22Rv1 (cell line): Measurements from ENCODE around the gene BTN2A1.

Experiments used
- H3K27ac ChIP-seq: fragments of 450-650 bp; 2 replicates; pipeline ENCODE4 v1.5.1; 2017
- ZFX ChIP-seq: fragments of 450-650 bp; IDR thresholded peaks from 2 replicates; pipeline ENCODE4 v1.6.1; 2017; ENCODE audit warnings: antibody characterized with exemption, borderline replicate concordance
- TF ChIP-seq, protein P1 (sequence below): fragments of 450-650 bp; IDR thresholded peaks from 2 replicates; pipeline ENCODE4 v1.5.1; 2017; ENCODE audit warnings: mild to moderate bottlenecking

BTN2A1 gene

DNA sequence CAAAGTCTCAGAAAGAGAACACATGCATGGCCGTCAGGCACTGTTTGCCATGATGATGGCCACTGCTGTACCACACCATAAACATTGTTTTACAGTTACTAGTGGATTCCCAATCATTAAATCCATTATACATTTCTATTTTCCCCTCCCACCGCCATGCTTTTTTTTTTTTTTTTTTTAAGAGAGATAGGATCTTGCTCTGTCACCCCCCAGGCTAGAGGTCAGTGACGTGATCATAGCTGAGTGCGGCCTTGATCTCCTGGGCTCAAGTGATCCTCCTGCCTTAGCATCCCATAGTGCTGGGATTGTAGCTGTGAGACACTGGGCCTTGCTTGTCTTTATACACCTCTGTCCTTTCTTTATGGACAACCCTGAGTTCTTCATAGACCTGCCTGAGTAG lies 21.7 kb upstream of the BTN2A1 start:
- TF ChIP-seq ZFX: no peak
- TF ChIP-seq, protein P1, sequence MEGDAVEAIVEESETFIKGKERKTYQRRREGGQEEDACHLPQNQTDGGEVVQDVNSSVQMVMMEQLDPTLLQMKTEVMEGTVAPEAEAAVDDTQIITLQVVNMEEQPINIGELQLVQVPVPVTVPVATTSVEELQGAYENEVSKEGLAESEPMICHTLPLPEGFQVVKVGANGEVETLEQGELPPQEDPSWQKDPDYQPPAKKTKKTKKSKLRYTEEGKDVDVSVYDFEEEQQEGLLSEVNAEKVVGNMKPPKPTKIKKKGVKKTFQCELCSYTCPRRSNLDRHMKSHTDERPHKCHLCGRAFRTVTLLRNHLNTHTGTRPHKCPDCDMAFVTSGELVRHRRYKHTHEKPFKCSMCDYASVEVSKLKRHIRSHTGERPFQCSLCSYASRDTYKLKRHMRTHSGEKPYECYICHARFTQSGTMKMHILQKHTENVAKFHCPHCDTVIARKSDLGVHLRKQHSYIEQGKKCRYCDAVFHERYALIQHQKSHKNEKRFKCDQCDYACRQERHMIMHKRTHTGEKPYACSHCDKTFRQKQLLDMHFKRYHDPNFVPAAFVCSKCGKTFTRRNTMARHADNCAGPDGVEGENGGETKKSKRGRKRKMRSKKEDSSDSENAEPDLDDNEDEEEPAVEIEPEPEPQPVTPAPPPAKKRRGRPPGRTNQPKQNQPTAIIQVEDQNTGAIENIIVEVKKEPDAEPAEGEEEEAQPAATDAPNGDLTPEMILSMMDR: no peak
- no peak overlapping the region for H3K27ac ChIP-seq

DNA sequence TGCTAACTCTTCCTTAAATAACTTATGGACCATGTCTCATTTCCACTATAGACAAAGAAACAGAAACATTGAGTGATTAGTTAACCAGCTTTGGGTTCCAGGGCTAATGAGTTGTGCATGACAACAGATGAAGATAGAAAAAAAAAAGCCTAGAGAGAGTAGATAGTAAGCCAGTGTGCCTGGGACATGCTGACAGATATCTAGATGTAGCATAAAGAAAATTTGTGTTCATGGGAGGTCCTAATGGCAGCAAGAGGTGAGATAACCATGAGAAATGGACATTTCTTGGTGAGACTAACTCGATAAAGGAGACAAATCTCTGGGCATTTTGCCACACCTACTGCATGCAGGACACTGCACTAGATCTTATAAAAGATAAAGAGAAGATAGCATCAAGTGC lies 20.2 kb upstream of the BTN2A1 start:
- H3K27ac ChIP-seq: no peak overlapping the region
- TF ChIP-seq, protein P1: no peak
- no peak for TF ChIP-seq ZFX

GRCh38 chr6:26438000-26438399 lies 19.8 kb upstream of the BTN2A1 start:
- TF ChIP-seq, protein P1: no peak

GRCh38 chr6:26439151-26440125 lies 18.3 kb upstream of the BTN2A1 start:
- TF ChIP-seq ZFX: no peak
- TF ChIP-seq, protein P1: no peak
- H3K27ac ChIP-seq: peak overlapping the region; percentile 26

More at GRCh38 chr6:26438000-26438399, 19.8 kb upstream of the BTN2A1 start:
- H3K27ac ChIP-seq: no peak overlapping the region

- TF ChIP-seq ZFX: no peak
- no peak overlapping the region for H3K27ac ChIP-seq
Observed at GRCh38 chr6:26440977-26441358, 16.8 kb upstream of the BTN2A1 start.

DNA sequence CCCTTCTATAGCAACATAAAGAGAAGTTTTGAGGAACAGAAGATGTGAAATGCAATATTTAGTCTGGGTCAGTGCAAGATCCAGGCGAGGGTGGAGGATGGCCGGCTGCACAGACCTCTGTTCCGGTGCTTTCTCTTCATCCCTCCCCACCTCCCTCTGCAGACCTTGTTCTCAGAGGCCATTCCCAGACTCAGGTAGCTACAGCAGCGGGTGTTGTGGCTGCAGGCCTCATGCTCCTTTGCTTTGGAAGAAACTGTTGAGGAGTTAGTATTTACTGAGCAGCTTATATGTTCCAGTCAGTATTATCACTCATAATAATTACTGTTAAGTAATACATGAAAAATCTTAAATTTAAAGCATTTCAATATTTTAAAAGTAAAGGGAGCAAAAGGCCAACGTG lies 15.8 kb upstream of the BTN2A1 start:
- H3K27ac ChIP-seq: no peak overlapping the region
- TF ChIP-seq ZFX: no peak
- TF ChIP-seq, protein P1: no peak

GRCh38 chr6:26445934-26446667 lies 11.7 kb upstream of the BTN2A1 start:
- no peak overlapping the region for H3K27ac ChIP-seq
- no peak for TF ChIP-seq ZFX
- TF ChIP-seq, protein P1: no peak
